ENCODE results near the gene FAM120C.

FAM120C gene

DNA sequence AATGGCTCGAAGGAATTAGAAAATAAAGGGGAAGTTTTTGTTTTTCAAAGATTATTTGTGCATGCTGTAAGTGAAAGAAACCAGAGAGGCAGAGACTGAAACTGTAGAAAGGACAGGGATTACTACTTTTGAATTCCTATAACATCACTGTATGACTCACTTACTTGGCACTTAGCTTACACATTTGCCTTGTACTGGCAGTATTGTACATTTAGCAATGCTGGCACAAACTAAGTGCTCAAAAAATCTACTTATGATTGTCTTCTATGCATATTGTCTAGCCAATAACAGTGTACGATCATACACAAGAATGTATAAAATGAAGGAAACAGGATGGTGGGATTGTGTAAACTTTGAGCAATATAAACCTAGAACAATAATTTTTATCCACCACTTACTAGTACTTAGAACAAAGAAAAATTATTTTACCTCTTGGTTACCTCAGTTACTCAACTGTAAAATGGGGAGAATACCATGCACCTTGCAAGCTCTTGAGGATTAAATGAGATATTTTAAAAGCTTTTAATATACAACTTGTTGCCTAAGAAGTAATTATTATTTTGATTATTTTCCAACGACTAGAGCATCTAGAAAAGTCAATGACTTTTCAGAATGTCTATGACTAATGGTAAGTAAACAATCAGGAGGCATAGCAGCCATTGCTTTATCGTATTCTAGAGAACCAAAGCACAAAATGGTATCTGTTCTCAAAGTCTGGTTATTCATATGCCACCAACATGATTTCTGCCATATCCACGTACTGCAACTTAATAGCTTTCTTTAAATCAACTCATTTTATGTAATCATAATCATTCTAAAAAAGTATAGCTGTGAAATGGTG is 4.7 kb downstream of the FAM120C start:
- H3K4me3 ChIP-seq (ENCODE audit: low read depth, low read length), result no peak overlapping the region
- DNase-seq (ENCODE audit: low read depth, low spot score), result peak; percentile 73
- in situ Hi-C loops (cut with HindIII; ENCODE audit: low sequenced_read_pairs), result no loop called here
- TF ChIP-seq, protein P1, sequence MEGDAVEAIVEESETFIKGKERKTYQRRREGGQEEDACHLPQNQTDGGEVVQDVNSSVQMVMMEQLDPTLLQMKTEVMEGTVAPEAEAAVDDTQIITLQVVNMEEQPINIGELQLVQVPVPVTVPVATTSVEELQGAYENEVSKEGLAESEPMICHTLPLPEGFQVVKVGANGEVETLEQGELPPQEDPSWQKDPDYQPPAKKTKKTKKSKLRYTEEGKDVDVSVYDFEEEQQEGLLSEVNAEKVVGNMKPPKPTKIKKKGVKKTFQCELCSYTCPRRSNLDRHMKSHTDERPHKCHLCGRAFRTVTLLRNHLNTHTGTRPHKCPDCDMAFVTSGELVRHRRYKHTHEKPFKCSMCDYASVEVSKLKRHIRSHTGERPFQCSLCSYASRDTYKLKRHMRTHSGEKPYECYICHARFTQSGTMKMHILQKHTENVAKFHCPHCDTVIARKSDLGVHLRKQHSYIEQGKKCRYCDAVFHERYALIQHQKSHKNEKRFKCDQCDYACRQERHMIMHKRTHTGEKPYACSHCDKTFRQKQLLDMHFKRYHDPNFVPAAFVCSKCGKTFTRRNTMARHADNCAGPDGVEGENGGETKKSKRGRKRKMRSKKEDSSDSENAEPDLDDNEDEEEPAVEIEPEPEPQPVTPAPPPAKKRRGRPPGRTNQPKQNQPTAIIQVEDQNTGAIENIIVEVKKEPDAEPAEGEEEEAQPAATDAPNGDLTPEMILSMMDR (IDR thresholded peaks at IDR 0.05; ENCODE audit: low read depth, low read length), result no peak

DNA sequence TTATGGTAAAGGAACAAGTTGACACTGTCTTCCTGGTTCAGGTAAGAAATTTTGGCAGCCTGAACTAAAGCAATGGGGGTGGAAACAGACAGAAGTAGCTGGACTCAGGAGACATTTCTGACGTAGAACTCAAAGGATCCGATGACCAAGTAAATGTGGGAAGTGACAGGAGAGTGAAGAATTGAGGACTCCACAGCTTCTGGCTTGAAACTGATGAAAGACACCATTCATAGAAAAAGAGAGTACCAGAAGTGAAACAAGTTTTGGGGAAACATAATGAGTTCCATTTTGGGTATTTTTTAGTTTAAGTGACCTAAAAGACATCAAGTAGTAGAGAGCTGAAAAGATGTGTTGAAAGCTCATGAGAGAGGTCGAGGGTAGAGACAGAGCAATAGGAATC is 5.7 kb downstream of the FAM120C start:
- in situ Hi-C loops (cut with HindIII; ENCODE audit: low sequenced_read_pairs), result no loop called here
- H3K4me3 ChIP-seq (ENCODE audit: low read depth, low read length), result no peak overlapping the region
- DNase-seq (ENCODE audit: low read depth, low spot score), result no peak
- TF ChIP-seq, protein P1 (IDR thresholded peaks at IDR 0.05; ENCODE audit: low read depth, low read length), result no peak

DNA sequence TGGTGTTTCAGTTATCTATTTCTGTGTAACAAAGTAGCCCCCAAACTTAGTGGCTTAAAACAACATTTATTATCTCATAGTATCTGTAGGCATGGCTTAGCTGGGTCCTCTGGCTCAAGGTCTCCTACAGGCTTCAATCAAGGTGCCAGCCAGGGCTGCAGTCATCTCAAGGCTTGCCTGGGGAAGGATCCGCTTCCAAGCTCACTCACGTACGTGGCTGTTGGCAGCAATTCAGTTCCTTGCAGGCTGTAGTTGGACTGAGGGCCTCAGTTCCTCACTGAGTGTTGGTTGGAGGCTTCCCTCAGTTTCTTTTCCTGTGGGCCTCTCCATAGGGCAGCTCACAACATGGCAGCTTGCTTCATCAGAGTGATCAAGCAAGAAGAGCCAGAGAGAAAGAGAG is 9.3 kb downstream of the FAM120C start:
- DNase-seq (ENCODE audit: low read depth, low spot score), result no peak
- in situ Hi-C loops (cut with HindIII; ENCODE audit: low sequenced_read_pairs), result no loop called here
- H3K4me3 ChIP-seq (ENCODE audit: low read depth, low read length), result no peak overlapping the region
- TF ChIP-seq, protein P1 (IDR thresholded peaks at IDR 0.05; ENCODE audit: low read depth, low read length), result no peak

DNA sequence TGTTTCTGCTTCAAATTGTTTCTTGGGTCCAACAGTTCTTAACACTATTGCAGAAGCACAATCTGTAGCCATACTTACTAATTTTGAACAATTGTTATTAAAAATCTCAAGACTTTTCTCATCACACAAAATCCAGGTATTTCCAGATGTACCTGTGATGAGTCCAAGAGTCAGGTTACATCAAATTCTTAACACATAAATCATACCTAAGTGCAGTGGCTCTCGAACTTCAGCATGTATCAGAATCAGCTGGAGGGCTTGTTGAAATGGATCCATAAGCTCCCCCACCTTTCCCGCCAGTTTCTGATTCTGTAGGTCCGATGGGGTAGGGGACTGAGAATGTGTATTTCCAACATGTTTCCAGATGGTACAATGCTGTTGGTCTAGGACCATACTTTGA is 10.6 kb downstream of the FAM120C start:
- in situ Hi-C loops (cut with HindIII; ENCODE audit: low sequenced_read_pairs), result no loop called here
- no peak overlapping the region for H3K4me3 ChIP-seq (ENCODE audit: low read depth, low read length)
- DNase-seq (ENCODE audit: low read depth, low spot score), result no peak
- TF ChIP-seq, protein P1 (IDR thresholded peaks at IDR 0.05; ENCODE audit: low read depth, low read length), result no peak

DNA sequence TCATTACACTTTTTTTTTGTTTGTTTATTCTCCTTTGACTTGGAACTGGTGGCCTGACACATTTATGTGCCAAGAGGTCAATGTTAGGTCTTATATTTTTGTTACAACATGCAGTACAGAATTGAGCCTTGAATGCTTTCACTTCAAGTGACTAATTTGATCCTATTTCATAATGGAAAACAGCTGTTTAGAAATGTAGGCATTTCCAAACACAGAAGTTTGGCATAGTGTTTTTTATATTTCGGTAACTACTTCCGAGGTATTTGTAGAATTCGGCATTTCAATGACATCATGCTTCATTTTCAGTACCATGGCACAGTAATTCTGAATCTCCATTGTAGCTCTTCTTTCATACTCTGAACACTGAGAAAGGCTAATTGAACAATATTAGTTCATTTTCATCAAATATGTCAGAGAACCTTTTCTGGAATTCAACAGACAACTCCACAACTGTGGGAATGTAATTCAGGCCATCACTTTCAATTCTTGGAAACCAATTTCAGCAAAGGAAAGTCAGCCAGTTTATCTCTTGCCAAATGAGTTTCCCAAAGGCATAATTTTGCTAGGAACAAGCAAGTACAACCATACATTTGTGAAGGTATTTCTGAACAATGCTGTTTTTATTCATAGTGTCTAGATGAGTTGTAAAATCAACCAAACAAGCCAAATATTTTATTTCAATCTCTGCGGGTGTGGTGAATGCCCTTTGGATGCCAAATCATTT is 11.4 kb downstream of the FAM120C start:
- TF ChIP-seq, protein P1 (IDR thresholded peaks at IDR 0.05; ENCODE audit: low read depth, low read length), result no peak
- in situ Hi-C loops (cut with HindIII; ENCODE audit: low sequenced_read_pairs), result no loop called here

DNA sequence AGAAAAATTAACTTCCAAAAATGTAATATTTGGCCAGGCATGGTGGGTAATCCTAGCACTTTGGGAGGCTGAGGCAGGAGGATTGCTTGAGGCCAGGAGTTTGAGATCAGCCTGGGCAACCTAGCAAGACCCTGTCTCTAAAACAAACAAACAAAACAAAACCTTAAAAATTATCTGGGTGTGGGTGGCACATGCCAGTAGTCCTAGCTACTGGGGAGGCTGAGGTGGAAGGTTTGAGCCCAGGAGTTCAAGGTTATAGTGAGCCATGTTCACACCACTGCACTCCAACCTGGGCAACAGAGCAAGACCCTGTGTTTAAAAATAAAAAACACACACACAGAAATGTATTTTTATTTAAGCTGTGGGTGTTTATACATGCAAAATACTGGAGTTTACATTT is 12.0 kb downstream of the FAM120C start:
- TF ChIP-seq, protein P1 (IDR thresholded peaks at IDR 0.05; ENCODE audit: low read depth, low read length), result no peak
- DNase-seq (ENCODE audit: low read depth, low spot score), result no peak
- H3K4me3 ChIP-seq (ENCODE audit: low read depth, low read length), result no peak overlapping the region
- in situ Hi-C loops (cut with HindIII; ENCODE audit: low sequenced_read_pairs), result no loop called here

More for the DNA sequence above, 11.4 kb downstream of the FAM120C start:
- H3K4me3 ChIP-seq (ENCODE audit: low read depth, low read length), result no peak overlapping the region
- DNase-seq (ENCODE audit: low read depth, low spot score), result no peak

All from astrocyte of the spinal cord (primary cell).